Stimulated activated CD4-positive, alpha-beta T cell treated with anti-CD3 and anti-CD28 coated beads, Interleukin-2, amount 100 ng/mL, for 4 hours (primary cell): ENCODE data around the gene MLPH.
A peak's percentile ranks its signal among the peaks of the same experiment; 100 is the strongest.

Experiments used
- DNase-seq: peaks from one replicate; pipeline ENCODE4 v3.0.0-alpha.2; 2020; ENCODE audit warnings: low read depth

The MLPH gene, protein sequence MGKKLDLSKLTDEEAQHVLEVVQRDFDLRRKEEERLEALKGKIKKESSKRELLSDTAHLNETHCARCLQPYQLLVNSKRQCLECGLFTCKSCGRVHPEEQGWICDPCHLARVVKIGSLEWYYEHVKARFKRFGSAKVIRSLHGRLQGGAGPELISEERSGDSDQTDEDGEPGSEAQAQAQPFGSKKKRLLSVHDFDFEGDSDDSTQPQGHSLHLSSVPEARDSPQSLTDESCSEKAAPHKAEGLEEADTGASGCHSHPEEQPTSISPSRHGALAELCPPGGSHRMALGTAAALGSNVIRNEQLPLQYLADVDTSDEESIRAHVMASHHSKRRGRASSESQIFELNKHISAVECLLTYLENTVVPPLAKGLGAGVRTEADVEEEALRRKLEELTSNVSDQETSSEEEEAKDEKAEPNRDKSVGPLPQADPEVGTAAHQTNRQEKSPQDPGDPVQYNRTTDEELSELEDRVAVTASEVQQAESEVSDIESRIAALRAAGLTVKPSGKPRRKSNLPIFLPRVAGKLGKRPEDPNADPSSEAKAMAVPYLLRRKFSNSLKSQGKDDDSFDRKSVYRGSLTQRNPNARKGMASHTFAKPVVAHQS

DNA sequence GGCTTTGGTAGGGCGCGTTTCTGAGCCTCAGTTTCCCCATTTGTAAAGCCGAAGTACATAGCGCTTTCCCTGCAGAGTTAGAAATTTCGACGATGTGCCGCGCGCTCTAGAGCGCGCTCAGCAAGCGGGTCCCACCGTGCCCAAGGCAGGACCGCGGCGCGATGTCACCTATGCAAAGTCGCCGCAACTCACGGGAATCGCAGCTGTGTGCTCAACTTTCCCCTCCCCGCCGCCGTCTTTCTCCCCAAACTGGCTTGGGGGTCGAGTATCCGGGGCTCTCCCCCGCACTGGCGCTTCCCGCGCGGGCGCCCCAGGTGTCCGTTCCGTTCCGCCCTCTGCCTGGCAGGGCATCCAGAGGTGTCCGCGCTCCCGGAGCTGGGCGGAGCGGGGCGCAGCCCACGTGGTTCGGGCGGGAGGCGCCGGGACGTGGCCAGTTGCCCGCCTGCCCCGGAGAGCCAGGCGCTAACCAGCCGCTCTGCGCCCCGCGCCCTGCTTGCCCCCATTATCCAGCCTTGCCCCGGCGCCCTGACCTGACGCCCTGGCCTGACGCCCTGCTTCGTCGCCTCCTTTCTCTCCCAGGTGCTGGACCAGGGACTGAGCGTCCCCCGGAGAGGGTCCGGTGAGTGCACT is at the start of gene MLPH:
TSS of gene MLPH (plus strand) at position 433 of the 630 bp plus-strand sequence. CDS start 6,176 bp downstream, outside the sequence.
- DNase-seq: no peak

DNA sequence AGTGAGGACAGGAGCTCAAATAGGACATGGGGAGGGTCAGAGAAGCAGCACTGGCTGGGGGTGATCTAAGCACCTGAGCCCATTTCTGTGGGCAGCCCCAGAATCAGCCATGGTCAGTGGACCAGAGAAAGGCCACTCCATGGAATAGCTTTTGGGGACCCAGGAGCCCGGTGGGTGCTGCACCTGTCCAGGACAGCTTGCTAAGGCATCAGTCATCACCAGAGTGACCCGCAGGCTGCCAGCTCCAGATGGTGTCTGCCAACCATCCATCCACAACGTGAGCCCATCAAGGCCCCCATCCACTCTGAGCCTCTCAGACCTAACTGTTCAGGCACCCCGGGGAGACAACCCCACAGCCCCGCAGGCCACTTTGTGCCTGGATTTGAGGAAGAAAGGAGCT is 49.5 kb upstream of the MLPH start:
- DNase-seq: no peak

DNA sequence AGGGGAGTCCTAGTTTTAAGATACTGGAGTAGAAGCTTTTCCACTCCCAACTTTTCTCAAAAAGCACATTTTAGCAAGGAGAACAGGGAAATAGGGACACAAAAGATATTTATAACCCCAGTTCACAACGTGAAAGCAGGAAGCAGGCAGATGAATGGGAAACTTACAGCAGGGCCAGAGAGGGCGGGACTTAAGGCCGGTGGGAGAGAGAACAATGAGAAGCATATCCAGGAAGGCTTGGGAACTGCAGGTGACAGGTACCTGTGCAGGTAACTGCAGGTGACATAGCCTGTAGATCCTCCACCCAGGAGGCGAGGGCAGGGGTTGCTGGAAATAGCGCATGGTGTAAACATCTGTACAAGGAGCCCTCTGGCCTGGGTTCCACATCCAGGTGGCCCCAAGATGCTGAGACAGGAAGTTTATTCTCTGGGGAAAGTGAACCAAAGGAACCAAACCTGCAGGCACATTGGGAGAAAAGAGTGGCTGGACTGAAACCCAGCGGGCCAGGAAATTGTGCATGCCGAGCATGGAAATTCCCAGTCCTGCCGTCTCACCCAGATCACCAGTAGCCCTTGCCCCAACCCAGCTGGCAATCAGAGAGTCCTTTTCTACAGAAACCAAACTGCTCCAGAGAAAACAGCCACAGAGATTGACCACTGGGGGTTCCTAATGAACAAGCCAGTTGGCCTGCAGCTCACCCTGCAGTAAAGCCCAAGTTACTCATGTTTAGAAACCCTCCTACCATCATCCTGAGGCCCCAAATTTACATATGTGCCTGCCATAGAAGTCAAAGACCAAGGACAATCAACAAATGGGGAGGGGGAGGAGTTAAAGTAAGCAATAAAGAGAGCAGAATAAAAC is 48.7 kb upstream of the MLPH start:
- DNase-seq: no peak

DNA sequence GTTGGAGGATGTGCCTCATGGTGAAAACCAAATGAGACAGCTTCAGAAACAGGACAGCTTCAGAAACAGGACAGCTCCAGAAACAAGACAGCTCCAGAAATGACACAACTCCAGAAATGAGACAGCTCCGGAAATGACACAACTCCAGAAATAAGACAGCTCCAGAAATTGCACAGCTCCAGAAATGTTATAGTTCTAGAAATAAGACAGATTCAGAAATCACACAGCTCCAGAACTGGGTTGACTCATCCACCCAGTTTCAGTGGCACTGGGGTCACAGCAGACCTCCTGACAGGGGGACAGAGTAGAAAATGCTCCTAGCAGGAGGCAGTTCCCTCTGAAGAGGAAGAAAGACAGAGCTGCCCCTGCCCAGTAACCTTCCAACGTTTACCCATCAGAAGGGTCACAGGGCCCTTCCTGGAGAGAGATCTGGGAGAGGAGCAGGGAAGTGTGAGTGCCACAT is 46.2 kb upstream of the MLPH start:
- no peak for DNase-seq

DNA sequence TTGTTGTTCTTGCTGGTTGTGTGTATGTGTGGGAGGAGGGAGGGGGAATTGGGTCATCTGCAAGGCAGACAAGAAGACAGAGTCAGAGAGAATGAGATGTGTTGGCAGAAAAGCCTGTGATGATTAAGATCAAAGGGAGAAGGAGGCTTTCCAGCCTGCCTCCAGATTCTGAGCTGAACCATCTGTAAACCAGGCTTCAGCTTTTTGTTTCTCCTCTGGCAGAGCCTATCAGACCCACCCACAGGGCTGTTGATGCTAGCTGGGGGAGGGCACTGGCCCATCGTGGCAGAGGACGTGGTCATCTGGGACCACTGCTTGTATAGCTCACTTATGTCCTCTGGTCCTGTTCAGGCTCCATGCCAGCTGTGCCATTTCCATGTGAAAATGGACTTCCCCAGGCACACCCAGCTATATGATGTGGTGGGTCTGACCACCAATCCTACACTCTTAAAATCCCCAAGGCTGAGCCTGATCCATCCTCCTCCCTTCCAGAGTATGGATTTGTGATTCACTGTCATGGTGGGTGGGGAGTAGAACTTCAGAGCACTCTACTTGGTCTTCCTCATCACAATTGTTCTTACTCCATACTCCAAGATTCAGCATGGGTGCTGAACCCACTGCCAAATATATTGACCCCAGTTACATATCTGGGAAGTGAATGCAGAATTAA is 45.3 kb upstream of the MLPH start:
- peak; percentile 43 for DNase-seq

DNA sequence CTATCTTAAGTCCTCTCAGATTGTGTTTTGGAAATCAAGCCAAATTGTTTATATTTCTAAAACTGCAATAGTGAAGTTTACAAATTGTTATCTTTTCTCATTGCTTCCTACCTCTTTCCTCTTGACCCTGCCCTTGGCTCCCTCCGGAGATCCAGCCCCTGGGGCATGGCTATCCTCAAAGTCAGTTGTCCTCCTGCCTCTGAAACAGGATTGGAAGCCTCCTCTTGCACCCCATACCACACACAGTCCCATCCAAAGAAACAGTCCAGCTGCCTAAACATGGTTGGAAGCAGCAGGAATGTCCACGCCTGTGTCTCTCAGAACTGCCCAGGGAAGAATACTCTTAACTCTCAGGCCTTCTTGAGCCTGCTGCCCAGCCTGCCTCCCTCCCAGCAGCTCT is 43.0 kb upstream of the MLPH start:
- DNase-seq: no peak

DNA sequence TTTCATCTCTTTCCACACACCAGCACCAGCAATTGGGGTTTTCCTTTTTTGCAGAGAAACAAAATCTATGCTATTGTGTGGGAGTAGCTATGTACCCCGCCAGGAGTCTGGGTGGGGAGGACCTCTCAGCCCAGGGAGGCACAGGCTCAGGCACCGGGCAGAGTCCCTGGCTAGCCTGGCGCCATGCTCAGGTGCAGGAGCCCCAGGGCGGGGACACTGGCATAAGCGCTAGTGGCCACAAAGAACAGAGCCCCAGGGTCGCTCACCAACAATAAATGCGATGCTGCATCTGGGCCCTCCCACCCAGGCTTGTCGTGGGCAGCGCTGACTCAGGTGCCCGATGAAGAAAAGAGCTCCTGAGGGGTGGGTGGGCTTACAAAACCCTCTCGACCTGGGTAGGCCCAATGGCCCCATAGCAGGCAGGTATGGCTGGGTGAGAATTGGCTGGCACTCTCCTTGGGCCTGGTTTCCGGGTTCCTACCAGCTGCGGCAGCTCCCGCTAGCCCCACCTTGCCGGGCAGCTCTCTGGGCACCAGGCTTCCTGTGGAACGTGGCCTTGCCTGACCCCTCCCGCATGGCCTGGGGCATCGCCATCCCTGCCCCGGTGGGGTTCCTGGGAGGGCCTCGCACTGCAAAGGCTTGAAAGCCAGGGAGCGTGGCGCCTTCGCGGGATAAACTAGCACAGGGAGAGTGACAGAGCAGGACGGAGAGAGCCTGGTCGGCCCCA is 41.3 kb upstream of the MLPH start:
- no peak for DNase-seq

DNA sequence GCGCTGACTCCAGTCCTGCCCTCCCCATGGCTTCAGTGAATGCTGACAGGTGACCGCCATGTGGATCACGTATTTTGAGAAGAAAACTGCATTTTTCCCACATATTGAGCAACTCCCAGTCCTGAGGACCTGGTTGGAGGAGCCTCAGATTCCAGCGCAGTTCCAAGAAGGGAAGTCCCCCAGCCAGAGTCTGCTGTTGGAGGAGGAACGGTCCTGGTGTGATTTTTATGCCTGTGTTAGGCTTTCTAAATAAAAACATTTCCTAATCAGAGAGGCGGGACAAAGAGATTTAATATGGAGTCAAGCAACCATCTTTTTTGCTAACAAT is 40.7 kb upstream of the MLPH start:
- DNase-seq: no peak

DNA sequence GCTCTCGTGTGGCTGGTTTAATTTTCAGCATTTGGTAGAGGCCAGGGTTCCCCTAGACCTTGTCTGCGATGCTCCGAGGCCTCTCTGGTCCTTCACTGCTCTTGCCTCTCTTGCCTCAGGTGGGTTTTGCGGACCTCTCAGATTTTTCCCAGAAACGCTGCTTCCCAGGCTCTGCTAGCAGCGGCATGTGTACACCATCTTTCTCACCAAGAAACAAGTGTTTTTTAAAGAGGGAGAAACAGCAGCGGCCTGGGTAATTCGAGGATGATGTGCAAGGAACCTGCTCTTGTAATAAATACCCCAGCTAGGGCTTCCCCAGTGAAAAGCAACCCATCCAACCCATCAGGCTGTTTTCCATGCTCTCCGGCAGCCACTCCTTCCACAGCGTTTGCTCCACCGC is 39.6 kb upstream of the MLPH start:
- no peak for DNase-seq

DNA sequence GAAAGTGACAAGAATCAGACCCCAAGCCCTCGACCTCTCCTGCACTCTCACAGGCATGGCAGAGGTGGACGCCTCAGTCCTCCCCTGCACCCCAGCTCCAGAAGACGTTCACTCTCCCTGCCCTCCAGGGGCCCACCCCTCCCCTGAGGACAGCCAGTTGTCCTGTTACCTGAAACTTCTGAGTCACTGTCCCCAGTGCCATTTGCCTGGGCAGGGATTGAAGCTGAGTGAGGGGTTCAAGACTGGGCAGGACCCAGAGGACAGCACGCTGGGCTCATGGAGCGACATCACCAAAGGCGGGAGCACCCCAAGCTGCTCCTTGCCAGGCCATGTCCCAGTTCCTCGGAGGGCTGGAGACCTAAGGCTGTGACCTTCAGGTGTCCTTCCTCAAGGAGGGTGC is 38.9 kb upstream of the MLPH start:
- DNase-seq: no peak

DNA sequence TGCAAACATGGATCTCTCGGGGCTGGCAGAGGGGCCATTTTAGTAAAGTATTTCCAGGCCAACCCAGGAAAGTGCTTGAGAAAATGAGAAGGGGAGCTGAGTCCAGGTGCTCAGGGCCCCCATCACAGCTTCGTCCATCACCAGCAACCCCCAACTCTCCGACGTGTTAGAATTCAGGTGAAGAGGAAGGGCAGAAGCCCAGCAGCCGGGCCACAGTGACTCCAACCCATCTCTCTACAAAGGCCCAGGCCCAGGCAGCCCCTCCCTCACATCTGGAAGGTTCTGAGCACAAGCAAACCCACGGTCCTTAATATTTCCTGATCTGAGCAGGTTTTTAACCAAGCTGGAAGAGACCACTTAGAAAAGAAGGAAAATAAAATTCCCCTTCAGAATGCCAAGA is 38.4 kb upstream of the MLPH start:
- no peak for DNase-seq

DNA sequence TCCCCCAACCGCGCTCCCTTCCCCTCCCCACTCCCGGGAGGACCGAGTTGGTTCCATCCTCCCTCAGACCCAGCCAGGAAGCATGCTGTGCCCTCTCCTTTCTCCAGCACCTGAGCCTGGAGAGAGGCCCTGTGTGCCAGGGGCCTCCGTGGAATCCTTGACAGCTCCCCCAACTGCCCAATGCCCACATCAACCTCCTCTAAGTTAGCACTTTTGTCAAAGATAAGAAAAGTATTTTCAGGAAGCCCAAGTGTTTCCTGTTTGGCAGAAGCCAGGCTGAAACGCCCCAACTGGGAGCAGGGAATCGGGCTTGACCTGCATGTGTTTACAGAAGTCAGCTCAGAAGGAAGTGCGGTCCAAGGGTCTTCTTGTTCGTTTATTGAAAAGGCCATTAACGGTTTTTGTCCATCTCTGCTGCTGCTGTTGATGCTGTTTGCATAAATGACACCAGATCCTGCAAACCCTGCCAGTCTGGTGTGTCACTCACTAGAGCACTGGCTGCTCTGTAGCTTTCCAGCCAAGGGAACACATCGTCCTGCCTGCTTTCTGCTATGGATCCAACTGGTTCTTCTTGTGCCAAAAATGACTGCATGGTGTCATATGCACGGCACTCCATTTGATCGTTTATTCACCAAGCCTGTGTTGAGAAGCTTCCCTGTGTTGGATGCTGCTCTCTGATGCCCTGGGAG is 37.7 kb upstream of the MLPH start:
- no peak for DNase-seq

DNA sequence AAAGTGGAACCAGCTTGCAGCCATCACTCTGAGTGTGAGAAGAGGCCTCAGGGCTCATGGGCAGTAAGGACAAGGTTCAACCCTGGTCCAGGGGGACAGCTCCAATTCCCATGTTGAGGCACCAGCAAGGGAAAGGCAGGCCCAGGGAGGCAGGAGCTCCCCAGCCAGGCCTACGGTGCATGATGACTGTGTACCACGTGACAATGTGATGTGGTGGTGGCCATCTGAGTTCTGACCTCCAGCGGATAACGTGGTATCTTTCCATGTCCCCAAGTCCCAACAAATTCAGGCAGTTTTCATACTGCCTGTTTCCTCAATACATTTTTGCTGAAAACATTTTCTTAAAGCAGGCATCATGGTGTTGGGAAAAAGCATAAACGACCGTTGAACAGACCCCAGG is 36.9 kb upstream of the MLPH start:
- DNase-seq: no peak

DNA sequence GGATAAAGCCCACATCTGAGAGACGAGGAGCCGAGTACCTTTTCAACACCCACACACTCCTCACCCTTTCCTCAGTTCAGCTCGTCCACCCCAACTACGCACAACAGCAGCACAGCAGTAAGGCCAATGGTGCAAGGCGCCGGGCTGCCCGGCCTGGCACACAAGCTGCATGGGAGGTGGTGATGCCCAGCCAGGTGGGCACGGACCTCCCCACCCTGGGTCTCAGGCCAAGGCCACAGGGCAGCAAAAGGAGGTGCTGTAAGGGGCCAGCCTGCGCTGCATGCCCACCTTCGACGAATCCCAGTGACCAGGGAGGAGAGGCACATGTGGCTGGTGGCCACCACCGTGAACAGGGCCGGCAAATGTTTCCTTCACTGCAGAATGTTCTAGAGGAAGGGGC is 36.5 kb upstream of the MLPH start:
- no peak for DNase-seq

DNA sequence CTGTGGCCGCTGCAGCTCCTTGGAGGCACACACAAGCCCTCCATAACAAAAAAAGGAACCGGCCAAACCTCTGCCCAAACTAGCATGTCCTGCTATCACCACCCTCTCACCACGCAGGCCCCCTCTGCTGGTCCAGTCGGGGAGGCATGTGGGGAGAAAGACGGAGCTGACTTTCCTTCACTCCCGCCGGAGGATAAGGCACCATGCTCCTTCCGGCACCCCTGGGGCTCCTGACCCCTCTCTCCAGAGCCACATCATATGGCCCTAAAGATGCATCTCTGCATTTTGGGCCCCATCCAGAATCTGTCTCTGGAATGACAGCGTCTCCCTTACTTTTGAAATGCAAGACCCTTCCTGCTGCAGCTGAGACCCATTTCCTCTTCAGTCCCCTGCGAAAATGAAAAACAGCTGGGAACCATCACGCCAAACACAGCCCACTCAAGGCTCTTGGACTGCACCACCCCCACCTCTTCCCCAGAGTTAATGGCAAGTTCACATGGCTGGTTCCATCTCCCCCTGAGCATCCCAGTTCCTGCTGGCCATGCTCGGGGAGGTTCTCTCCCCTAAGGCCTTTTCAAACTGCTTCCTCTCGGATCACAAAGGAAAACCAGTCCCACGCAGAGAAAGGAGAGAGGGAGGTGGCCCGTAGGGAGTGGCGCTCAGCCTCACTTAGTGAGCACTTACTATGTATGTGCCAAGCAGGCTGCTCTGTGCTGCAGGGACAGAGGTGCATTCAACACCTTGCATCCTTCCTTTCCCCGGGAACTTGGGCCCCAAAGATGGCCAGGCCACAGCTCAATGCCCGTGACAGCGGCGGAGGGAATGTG is 35.2 kb upstream of the MLPH start:
- no peak for DNase-seq

DNA sequence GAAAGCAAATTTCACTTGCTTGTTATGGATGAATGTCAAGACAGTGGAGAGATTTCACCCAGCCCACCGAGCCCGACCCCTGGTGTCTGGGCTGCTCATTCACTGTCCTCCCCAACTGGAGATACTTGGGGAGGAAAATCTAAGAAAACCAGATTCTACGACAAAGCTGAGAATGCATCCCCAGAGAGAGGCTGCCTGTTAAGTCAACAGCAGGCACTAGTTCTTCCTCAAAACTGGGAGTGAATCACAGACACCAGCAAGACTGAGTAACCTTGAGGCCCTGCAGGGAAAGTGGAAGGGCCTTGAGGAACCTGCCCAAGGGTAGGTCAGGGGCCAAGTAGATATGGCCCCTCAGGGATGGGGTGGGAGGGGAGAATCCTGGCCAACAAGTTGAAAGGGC is 34.2 kb upstream of the MLPH start:
- no peak for DNase-seq

DNA sequence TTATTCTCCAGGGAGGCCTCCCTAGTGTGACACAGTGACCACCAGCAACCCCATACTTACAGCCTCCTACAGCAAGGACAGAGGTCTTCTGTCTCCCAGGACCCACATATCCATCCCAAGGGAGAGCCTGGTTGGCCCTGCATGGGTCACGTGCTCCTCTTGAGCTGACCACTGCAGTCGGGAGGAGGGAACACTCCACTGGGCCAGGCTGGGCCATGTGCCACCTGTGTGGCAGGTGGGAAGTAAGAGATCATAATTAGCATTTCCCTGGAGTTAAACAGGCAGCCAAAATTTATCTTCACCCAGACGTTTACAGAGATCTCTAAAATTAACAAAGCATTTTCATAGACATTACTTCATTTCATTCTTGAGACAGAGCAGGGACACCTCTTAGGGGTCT is 33.4 kb upstream of the MLPH start:
- DNase-seq: no peak

DNA sequence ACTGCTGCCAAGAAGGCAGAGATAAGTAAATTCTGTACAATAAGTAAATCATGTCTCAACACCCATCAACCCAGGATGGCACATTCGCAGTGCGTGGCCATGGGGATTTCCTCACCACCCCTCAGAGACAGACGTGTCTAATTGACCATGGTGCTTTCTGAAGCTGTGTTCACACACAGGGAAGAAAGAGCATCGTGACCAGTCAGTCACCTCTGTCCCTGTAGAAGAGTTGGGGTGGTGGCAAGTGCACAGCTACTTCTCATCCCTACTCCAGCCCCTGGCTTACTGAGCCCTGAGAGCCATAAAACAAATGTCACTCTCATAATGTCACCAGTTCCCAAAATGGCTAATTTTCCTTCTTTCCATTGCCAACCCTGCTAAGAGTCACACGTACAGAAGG is 31.3 kb upstream of the MLPH start:
- DNase-seq: no peak

DNA sequence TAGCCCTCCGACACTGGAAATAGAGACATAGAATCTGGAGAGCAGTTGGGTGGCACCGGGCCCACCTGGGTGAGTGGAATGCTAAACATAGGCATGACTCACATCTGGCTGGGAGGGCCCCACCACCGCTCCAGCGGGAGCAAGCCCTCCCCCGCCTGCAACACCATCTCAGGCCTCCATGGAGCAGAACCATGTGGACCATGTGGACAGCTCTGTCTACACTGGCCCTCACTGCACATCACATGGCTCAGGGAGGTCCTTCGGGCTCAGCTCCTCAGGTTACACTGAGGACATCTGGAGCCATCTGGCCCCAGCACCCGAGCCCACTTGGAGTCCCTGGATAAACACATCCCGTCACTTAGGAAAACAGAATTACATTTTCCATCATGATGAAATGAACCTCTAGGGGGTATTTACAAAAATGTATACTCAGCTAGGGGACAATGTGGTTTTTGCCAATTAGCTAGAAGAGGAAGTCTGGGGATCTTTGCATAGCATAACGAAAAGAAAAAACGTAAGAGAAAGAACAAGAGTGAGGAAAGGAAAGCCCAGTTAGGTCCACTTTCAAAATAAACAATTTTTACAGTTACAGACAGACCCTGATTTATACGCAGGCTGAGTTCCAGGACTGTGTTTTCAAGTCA is 30.7 kb upstream of the MLPH start:
- DNase-seq: no peak
